Pancreas (tissue), 10 donors: ENCODE measurements around the gene ATP6V1F. TPM values are rescaled to one million over a fixed set of nuclear protein-coding genes. Genes with fewer than 3 reads are reported as not detected.

Experiments
- ATAC-seq, 4 donors: fragments of 200-7000 bp; cut with Tn5 transposase; one replicate each; pipeline versions ENCODE4 v1.8.0 to v1.9.1; 2020; ENCODE audit warnings: mild to moderate bottlenecking in 4 of 4, moderate library complexity in 4 of 4
- DNase-seq, 6 donors: peaks; one replicate each; pipeline ENCODE4 v3.0.0-alpha.2; 2020
- FAIRE-seq: peaks from 2 replicates; lab custom pipeline; 2012; peaks lifted over from hg19 to GRCh38; lab: Jason Lieb, UNC
- H3K27ac ChIP-seq, 4 donors: fragments of 200-600 bp; sonication (generic); 1 replicate in 3 of 4; 2 replicates in 1 of 4; pipeline versions ENCODE4 v1.5.0 to v1.8.0; 2020
- H3K27me3 ChIP-seq, 4 donors: fragments of 200-600 bp; one replicate each; pipeline ENCODE4 v1.8.0; 2021
- H3K36me3 ChIP-seq, 3 donors: fragments of 200-600 bp; sonication (generic) in 1 of 3; one replicate each; pipeline versions ENCODE4 v1.5.0 to v1.8.0; 2020 to 2021
- H3K4me1 ChIP-seq, 3 donors: fragments of 200-600 bp; one replicate each; pipeline ENCODE4 v1.8.0; 2021
- H3K4me3 ChIP-seq, 4 donors: fragments of 200-600 bp; sonication (generic) in 2 of 4; one replicate each; pipeline versions ENCODE4 v1.5.0 to v1.8.0; 2020 to 2021
- H3K9me3 ChIP-seq, 4 donors: fragments of 200-600 bp; one replicate each; pipeline ENCODE4 v1.8.0; 2021
- whole genome bisulfite sequencing, 2 donors: extraction: QIAGEN DNeasy Blood & Tissue Kit; methylation state at CpG; one replicate each; pipeline ENCODE4 v1.1.7; 2013; 5-methylcytosine and 5-hydroxymethylcytosine counted together
- intact Hi-C, 3 donors: fragments of 100-400 bp; cut with DNase I; formaldehyde crosslinking; loops; one replicate each; pipeline versions ENCODE4 v1.11.1 to v1.14.2; 2022
- polyA plus RNA-seq, 2 donors: library from polyadenylated mRNA; stranded (reverse); fragments of 200-250 nt; gene quantifications; one replicate each; pipeline ENCODE4 v1.2.3, GENCODE V29; 2013
- total RNA-seq, 6 donors: library from RNA; stranded (reverse); fragmentation: NEBNext Ultra II Directional in 4 of 6; extraction: Animal tissue kit (Norgen Biotek cat#: 25700) in 4 of 6; gene quantifications; one replicate each; pipeline versions ENCODE4 v1.2.1 to v1.2.4, GENCODE V29; 2021 to 2023
- TF ChIP-seq, protein P1 (sequence below), 4 donors: fragments of 200-600 bp; sonication (generic) in 3 of 4; IDR thresholded peaks; one replicate each; pipeline versions ENCODE4 v1.5.0 to v1.8.0; 2021; ENCODE audit warnings: antibody characterized with exemption in 4 of 4
- donor health status: healthy with polysubstance abuse.
- donor health status: DM: no; HTN: no; CAD: no; lungs with moderate emphysema.
- donor health status: DM: no; HTN: no; CAD: no.
- donor health status: control.
- donor health status: control.
- donor health status: Bipolar disorder and iron deficiency.
- donor health status: DM: yes; HTN: yes; CAD: no.
- donor health status: DM: no; HTN: no; CAD: no.
- donor health status: DM: no; HTN: no; CAD: no.
- donor health status: DM: yes; HTN: yes; CAD: no.

The ATP6V1F gene
- total and polyA plus RNA-seq, 8 donors, result 28.1 to 96.9 (median 45.3) TPM

DNA sequence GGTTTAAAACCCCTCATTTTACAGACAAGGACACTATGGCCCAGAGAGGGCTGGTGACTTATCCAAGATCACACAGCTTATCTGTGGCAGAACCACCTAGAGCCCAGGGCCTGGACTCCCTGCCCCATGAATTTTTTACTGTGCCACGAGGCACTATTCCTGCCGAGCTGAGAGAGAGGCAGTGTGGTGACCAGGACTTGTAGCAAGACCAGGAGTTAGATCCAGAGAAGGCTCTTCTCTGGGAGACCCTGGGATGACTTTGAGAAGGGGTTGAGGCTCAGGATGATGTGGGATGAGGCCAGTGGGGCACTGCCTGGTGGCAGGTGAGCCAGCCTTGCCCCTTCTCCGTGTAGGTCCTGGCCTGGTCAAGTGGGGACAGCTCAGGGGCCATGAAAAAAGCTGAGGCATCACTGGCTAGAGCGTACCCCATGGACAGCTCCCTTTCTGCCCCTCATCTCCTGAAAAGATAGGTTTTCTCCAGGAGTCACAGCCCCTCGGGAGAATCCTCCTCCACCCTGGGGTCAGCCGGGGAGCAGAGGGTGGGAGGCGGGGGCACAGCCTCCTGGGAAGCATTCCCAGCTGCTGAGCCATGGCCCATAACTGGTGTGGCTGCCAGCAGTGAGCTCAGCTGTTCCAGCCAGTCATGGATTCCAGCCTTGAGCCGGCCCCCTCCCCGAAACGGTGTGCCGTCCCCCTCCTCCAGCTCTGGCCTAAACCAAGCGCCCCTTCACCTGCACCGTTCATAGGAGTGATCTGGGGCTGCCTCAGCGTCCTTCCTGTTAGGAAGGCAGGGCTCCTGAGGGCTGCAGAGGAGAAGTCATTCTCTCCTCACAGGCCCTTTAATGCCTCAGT is 26.6 kb upstream of the ATP6V1F start:
- H3K36me3 ChIP-seq, result no peaks in the 10 kb centered on the region
- TF ChIP-seq, protein P1, sequence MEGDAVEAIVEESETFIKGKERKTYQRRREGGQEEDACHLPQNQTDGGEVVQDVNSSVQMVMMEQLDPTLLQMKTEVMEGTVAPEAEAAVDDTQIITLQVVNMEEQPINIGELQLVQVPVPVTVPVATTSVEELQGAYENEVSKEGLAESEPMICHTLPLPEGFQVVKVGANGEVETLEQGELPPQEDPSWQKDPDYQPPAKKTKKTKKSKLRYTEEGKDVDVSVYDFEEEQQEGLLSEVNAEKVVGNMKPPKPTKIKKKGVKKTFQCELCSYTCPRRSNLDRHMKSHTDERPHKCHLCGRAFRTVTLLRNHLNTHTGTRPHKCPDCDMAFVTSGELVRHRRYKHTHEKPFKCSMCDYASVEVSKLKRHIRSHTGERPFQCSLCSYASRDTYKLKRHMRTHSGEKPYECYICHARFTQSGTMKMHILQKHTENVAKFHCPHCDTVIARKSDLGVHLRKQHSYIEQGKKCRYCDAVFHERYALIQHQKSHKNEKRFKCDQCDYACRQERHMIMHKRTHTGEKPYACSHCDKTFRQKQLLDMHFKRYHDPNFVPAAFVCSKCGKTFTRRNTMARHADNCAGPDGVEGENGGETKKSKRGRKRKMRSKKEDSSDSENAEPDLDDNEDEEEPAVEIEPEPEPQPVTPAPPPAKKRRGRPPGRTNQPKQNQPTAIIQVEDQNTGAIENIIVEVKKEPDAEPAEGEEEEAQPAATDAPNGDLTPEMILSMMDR (IDR thresholded peaks at IDR 0.05), result no peak
- DNase-seq (peak in 1 of 6 donors; percentile 48), FAIRE-seq (no peak), ATAC-seq (no peak)
- no peaks in the 10 kb centered on the region for H3K4me1 ChIP-seq
- H3K27me3 ChIP-seq, result no peaks in the 10 kb centered on the region
- no peaks in the 10 kb centered on the region for H3K9me3 ChIP-seq
- no peak overlapping the region for H3K27ac ChIP-seq
- 70 to 72% methylated on average over 14 of the region's 14 CpGs for WGBS, 2 donors
- intact Hi-C loops, result no loop called here
- no peak overlapping the region for H3K4me3 ChIP-seq

DNA sequence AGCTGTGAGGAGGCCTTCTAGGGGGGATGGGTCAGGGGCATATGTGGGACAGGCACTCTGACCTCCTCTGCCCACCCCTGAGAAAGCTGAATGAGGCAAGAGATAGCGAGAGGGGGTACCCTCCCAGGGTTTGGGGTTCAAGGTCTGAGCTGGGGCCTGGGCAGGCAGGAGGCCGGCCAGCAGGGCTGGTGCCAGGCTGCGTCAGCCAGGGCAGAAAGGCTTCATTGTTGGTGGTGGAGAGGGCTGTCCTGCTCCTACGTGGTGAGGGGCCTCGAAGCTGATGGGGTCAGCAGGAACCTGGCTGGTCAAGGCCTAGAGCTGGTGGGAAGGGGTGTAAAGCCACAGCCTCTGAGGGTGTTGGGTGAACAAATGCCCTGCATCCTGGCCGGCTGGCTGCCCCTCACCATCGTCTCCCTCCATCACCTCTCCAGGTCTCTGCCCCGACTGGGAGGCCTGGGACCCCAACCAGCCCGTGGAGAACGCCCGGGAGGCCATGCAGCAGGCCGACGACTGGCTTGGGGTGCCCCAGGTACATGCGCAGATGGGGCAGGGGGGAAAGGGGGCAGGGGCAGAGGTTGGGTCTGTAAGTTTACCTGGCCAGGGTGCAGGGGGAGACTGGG is 25.8 kb upstream of the ATP6V1F start:
- TF ChIP-seq, protein P1 (IDR thresholded peaks at IDR 0.05), result no peak
- Histone ChIP-seq H3K4me1 (no peaks in the 10 kb centered on the region), H3K27ac (no peak overlapping the region), H3K27me3 (no peaks in the 10 kb centered on the region), H3K9me3 (no peaks in the 10 kb centered on the region), H3K36me3 (no peaks in the 10 kb centered on the region), H3K4me3 (no peak overlapping the region)
- ATAC-seq (no peak), FAIRE-seq (no peak), DNase-seq (peak in 1 of 6 donors; percentile 58)
- 82 to 94% methylated on average over 14 of the region's 14 CpGs for WGBS, 2 donors
- intact Hi-C loops, result no loop called here

DNA sequence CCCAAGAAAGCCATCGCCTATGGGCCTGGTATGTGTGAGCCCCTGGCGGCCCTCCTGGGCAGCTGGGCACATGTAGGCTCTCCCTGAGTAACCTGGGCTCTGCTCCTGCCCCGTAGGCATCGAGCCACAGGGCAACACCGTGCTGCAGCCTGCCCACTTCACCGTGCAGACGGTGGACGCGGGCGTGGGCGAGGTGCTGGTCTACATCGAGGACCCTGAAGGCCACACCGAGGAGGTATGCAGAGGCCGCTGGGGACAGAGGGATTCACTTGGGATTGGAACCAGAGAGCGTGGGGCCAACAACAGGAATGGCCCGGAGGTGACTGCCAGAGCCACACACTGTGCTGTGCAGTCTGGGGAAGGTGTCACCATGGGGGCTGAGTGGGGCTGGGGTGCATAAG is 25.1 kb upstream of the ATP6V1F start:
- no peak overlapping the region for H3K4me3 ChIP-seq
- H3K27me3 ChIP-seq, result no peaks in the 10 kb centered on the region
- TF ChIP-seq, protein P1 (IDR thresholded peaks at IDR 0.05), result no peak
- no peaks in the 10 kb centered on the region for H3K36me3 ChIP-seq
- DNase-seq (peak in 2 of 6 donors; percentile 54 to 57), FAIRE-seq (no peak), ATAC-seq (no peak)
- no peaks in the 10 kb centered on the region for H3K4me1 ChIP-seq
- no peaks in the 10 kb centered on the region for H3K9me3 ChIP-seq
- 91 to 94% methylated on average over 16 of the region's 16 CpGs for WGBS, 2 donors
- intact Hi-C loops, result no loop called here
- no peak overlapping the region for H3K27ac ChIP-seq

DNA sequence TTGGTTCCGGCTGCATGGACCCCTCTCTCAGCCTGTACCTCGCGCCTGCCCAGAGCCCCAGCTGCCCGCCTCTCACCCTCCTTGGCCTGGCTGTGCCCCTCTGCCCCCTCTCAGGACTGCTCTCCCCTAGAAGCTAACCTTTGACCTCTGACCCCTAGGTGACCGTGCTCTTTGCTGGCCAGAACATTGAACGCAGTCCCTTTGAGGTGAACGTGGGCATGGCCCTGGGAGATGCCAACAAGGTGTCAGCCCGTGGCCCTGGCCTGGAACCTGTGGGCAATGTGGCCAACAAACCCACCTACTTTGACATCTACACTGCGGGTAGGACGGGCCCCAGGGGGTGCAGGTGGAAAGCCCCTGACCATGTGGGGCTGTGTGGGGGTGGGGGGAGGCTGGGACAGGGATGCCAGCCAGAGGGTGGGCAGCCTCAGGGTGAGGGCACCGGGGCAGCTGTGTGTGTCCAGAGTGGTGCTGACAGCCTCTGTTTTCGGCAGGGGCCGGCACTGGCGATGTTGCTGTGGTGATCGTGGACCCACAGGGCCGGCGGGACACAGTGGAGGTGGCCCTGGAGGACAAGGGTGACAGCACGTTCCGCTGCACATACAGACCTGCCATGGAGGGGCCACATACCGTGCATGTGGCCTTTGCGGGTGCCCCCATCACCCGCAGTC is 24.4 kb upstream of the ATP6V1F start:
- ATAC-seq (no peak), DNase-seq (peak in 2 of 6 donors; percentile 52 to 62), FAIRE-seq (no peak)
- no peaks in the 10 kb centered on the region for H3K9me3 ChIP-seq
- TF ChIP-seq, protein P1 (IDR thresholded peaks at IDR 0.05), result no peak
- no peaks in the 10 kb centered on the region for H3K36me3 ChIP-seq
- H3K4me3 ChIP-seq, result no peak overlapping the region
- intact Hi-C loops, result no loop called here
- H3K27me3 ChIP-seq, result no peaks in the 10 kb centered on the region
- 89 to 92% methylated on average over 22 of the region's 22 CpGs for WGBS, 2 donors
- no peak overlapping the region for H3K27ac ChIP-seq
- H3K4me1 ChIP-seq, result no peaks in the 10 kb centered on the region
